ENCODE measurements around the gene GDPD3. TPM values are rescaled to one million over a fixed set of nuclear protein-coding genes. Genes with fewer than 3 reads are reported as not detected.

The GDPD3 gene
- total and polyA plus RNA-seq, 8 donors: 0.41 to 7.4 (median 1.6) TPM

- ATAC-seq (no peak), DNase-seq (no peak), FAIRE-seq (no peak)
- no peaks in the 10 kb centered on the region for H3K4me1 ChIP-seq
- 79 to 85% methylated on average over 5 of the region's 5 CpGs for WGBS, 2 donors
- H3K4me3 ChIP-seq: no peak overlapping the region
- intact Hi-C loops (cut with DNase I): no loop called here
- H3K27me3 ChIP-seq: no peaks in the 10 kb centered on the region
- no peaks in the 10 kb centered on the region for H3K9me3 ChIP-seq
- no peak for TF ChIP-seq CTCF (IDR thresholded peaks at IDR 0.05)
- H3K36me3 ChIP-seq: no peaks in the 10 kb centered on the region
- no peak overlapping the region for H3K27ac ChIP-seq
These were observed 36.1 kb upstream of the GDPD3 start for GRCh38 chr16:30149250-30149930.

- no peak overlapping the region for H3K27ac ChIP-seq
- no peaks in the 10 kb centered on the region for H3K27me3 ChIP-seq
- 83 to 86% methylated on average over 3 of the region's 3 CpGs for whole genome bisulfite sequencing, 2 donors
- no peaks in the 10 kb centered on the region for H3K4me1 ChIP-seq
- FAIRE-seq (no peak), ATAC-seq (no peak), DNase-seq (no peak)
- no peak overlapping the region for H3K4me3 ChIP-seq
- H3K9me3 ChIP-seq: no peaks in the 10 kb centered on the region
- intact Hi-C loops (cut with DNase I): no loop called here
- no peaks in the 10 kb centered on the region for H3K36me3 ChIP-seq
- TF ChIP-seq CTCF (IDR thresholded peaks at IDR 0.05): no peak
These were observed 34.6 kb upstream of the GDPD3 start for GRCh38 chr16:30147843-30148510.

- DNase-seq: no peak
- intact Hi-C loops (cut with DNase I): no loop called here
- ATAC-seq: no peak
- Histone ChIP-seq H3K27ac (no peak overlapping the region), H3K4me1 (no peaks in the 10 kb centered on the region), H3K9me3 (no peaks in the 10 kb centered on the region), H3K36me3 (no peaks in the 10 kb centered on the region), H3K27me3 (no peaks in the 10 kb centered on the region), H3K4me3 (no peak overlapping the region)
- TF ChIP-seq CTCF (IDR thresholded peaks at IDR 0.05): no peak
- FAIRE-seq: no peak
- 49 to 61% methylated on average over 1 of the region's 1 CpG for WGBS, 2 donors
These were observed 32.3 kb upstream of the GDPD3 start for GRCh38 chr16:30145657-30146056.

- Histone ChIP-seq H3K9me3 (no peaks in the 10 kb centered on the region), H3K27me3 (no peaks in the 10 kb centered on the region), H3K27ac (no peak overlapping the region), H3K4me3 (no peak overlapping the region), H3K4me1 (no peaks in the 10 kb centered on the region), H3K36me3 (no peaks in the 10 kb centered on the region)
- WGBS, 2 donors: 44 to 45% methylated on average over 1 of the region's 1 CpG
- no peak for DNase-seq
- no peak for ATAC-seq
- peak; percentile 98 for FAIRE-seq
- intact Hi-C loops (cut with DNase I): no loop called here
- TF ChIP-seq CTCF (IDR thresholded peaks at IDR 0.05): no peak
These were observed 31.6 kb upstream of the GDPD3 start for GRCh38 chr16:30144917-30145316.

GRCh38 chr16:30144017-30144416 lies 30.7 kb upstream of the GDPD3 start:
- no peak overlapping the region for H3K4me3 ChIP-seq
- intact Hi-C loops (cut with DNase I): no loop called here
- FAIRE-seq (no peak), ATAC-seq (no peak), DNase-seq (no peak)
- no peak overlapping the region for H3K27ac ChIP-seq
- no peaks in the 10 kb centered on the region for H3K36me3 ChIP-seq
- no peaks in the 10 kb centered on the region for H3K4me1 ChIP-seq
- no peaks in the 10 kb centered on the region for H3K9me3 ChIP-seq
- no peaks in the 10 kb centered on the region for H3K27me3 ChIP-seq
- no peak for TF ChIP-seq CTCF (IDR thresholded peaks at IDR 0.05)
